GM12874 (cell line): ENCODE data around the gene RABEP1.

ENCODE experiments used
- CTCF ChIP-seq: IDR thresholded peaks from 2 replicates; pipeline ENCODE4 v1.5.1; 2011; ENCODE audit warnings: low read depth, mild to moderate bottlenecking, control low read depth, low read length, moderate library complexity; ENCODE audit not compliant: insufficient read depth

RABEP1 gene

GRCh38 chr17:5329784-5330557 is 47.9 kb downstream of the RABEP1 start:
- no peak for TF ChIP-seq CTCF

- no peak for TF ChIP-seq CTCF
These were observed 48.9 kb downstream of the RABEP1 start for GRCh38 chr17:5330981-5331380.

GRCh38 chr17:5331506-5331905 is 49.4 kb downstream of the RABEP1 start:
- no peak for TF ChIP-seq CTCF

- TF ChIP-seq CTCF: no peak
These were observed 62.8 kb downstream of the RABEP1 start for GRCh38 chr17:5344914-5345313.

- TF ChIP-seq CTCF: no peak
These were observed 70.7 kb downstream of the RABEP1 start for GRCh38 chr17:5352681-5353289.

- TF ChIP-seq CTCF: no peak
These were observed 72.2 kb downstream of the RABEP1 start for GRCh38 chr17:5354310-5354709.

- no peak for TF ChIP-seq CTCF
These were observed 72.9 kb downstream of the RABEP1 start for GRCh38 chr17:5354886-5355415.
